Measurements from ENCODE around the gene NFATC2.

NFATC2 gene

GRCh38 chr20:51528263-51529027 is 14.1 kb downstream of the NFATC2 start:
- in situ Hi-C loops (cut with HindIII; ENCODE audit: low pct_ligation_motif_present, low pct_unique_long_range_greater_than_20kb, low sequenced_read_pairs) = no loop called here
- DNase-seq = no peak

GRCh38 chr20:51526754-51527153 is 15.8 kb downstream of the NFATC2 start:
- DNase-seq = no peak
- in situ Hi-C loops (cut with HindIII; ENCODE audit: low pct_ligation_motif_present, low pct_unique_long_range_greater_than_20kb, low sequenced_read_pairs) = no loop called here

DNA sequence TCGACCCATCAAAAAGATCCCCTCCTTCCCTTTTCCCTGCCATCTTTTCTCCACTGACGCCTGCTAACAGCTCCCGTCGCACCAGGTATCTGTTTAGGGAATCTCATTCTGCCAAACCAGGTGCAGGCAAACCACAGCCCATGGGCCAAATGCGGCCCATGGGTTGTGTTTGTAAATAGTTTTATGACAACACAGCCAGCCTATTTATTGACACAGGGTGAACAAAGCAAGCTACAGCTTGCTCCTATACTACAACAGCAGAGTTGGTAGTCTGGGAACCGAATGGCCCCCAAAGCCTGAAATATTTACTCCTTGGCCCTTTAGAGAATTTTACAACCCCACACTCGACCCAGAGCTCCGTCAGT is 16.4 kb downstream of the NFATC2 start:
- no peak for DNase-seq
- in situ Hi-C loops (cut with HindIII; ENCODE audit: low pct_ligation_motif_present, low pct_unique_long_range_greater_than_20kb, low sequenced_read_pairs) = no loop called here

GRCh38 chr20:51525241-51526105 is 17.0 kb downstream of the NFATC2 start:
- in situ Hi-C loops (cut with HindIII; ENCODE audit: low pct_ligation_motif_present, low pct_unique_long_range_greater_than_20kb, low sequenced_read_pairs) = no loop called here
- no peak for DNase-seq

- no peak for DNase-seq
- in situ Hi-C loops (cut with HindIII; ENCODE audit: low pct_ligation_motif_present, low pct_unique_long_range_greater_than_20kb, low sequenced_read_pairs) = no loop called here
These were observed 19.1 kb downstream of the NFATC2 start for GRCh38 chr20:51523276-51524013.

GRCh38 chr20:51522207-51522606 is 20.3 kb downstream of the NFATC2 start:
- in situ Hi-C loops (cut with HindIII; ENCODE audit: low pct_ligation_motif_present, low pct_unique_long_range_greater_than_20kb, low sequenced_read_pairs) = no loop called here
- DNase-seq = no peak

DNA sequence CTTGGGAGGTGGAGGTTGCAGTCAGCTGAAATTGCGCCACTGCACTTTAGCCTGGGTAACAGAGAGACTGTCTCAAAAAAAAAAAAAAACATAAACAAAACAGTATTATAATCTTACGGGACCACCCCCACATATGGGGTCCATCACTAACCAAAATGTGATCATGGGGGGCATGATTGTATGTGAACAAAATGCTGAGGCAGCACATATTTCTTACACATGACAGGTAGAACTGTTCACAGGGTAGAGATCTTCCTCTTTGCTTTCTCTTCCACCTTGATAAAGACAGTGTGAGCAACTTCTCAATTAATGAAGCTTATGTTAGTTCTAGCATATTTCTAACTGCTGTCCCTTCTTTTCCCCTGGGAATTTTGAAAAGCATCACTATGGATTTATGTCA is 24.7 kb downstream of the NFATC2 start:
- no peak for DNase-seq
- in situ Hi-C loops (cut with HindIII; ENCODE audit: low pct_ligation_motif_present, low pct_unique_long_range_greater_than_20kb, low sequenced_read_pairs) = no loop called here

- in situ Hi-C loops (cut with HindIII; ENCODE audit: low pct_ligation_motif_present, low pct_unique_long_range_greater_than_20kb, low sequenced_read_pairs) = no loop called here
- no peak for DNase-seq
These were observed 25.7 kb downstream of the NFATC2 start for GRCh38 chr20:51516855-51517254.

DNA sequence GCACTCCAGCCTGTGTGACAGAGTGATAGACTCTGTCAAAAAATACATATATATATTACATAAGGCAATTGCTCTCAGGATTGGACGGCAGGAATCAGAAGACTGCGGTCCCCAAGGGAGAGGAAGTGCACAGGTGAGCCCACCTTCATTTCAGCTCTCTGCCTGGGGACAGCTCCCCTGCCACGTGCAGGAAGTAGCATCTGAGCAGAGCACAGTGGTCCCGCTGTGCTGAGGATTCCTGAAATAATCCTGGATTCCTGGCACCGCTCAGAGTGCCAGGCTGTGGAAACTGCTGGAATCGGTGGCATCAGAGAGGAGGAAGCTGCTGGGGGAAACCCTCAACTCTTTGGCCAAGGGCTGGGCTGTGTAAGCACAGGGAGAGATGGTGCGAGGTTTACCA is 27.7 kb downstream of the NFATC2 start:
- in situ Hi-C loops (cut with HindIII; ENCODE audit: low pct_ligation_motif_present, low pct_unique_long_range_greater_than_20kb, low sequenced_read_pairs) = no loop called here

DNA sequence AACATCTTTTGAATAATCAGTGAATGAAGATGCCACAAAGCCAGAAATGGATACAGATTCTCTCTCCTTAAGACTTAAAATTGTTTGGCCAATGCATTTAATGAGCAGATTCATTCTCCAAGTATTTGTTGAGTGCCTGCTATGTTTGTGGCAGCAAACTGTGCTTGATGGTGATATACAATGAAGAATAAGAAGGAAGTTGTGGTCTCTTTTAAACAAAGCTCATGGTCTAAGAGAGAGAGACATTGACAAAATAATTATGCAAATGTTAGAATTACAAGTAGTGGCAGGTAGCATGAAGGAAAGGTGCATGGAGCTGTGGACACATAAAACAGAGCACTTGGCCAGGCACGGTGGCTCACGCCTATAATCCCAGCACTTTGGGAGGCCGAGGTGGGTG is 28.3 kb downstream of the NFATC2 start:
- no peak for DNase-seq
- in situ Hi-C loops (cut with HindIII; ENCODE audit: low pct_ligation_motif_present, low pct_unique_long_range_greater_than_20kb, low sequenced_read_pairs) = no loop called here

More for the DNA sequence above, 27.7 kb downstream of the NFATC2 start:
- no peak for DNase-seq

DNA sequence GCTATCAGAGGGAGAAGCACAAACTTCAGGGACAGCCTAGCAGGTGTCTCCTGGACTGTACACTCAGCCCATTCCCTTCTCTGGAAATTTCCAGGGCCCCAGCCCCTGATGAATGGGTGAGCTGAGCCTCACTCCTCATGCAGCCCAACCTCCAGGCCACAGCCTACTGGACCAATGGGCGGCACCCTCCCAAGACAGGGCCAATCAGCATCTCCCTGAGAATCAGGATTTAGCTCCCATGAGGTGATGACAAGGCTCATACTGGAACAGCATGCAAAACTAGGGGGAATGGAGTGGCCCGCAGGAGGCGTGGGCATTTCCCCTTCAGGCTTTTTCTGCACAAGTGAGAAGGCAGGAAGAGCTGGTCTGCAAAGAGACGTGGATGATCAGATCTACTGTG is 29.0 kb downstream of the NFATC2 start:
- in situ Hi-C loops (cut with HindIII; ENCODE audit: low pct_ligation_motif_present, low pct_unique_long_range_greater_than_20kb, low sequenced_read_pairs) = no loop called here
- no peak for DNase-seq

DNA sequence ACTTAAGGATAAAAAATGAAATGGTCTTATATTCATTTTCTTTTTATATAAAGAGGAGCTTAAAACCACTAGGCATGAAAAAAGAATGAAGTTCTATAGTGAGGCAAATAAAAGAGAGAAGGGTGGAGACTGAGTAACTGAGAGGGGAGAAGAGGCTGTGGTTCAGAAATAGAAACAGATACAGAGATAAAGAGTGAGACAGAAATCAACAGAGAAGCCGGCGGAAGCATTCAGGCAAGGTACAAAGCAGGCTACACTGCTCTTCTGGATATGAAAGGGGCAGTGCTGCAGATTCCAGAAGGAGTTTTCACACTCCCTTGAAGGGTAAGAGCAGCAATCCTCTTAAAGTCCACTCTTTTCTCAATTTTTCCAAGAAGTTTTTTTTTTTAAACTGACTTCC is 29.9 kb downstream of the NFATC2 start:
- DNase-seq = no peak
- in situ Hi-C loops (cut with HindIII; ENCODE audit: low pct_ligation_motif_present, low pct_unique_long_range_greater_than_20kb, low sequenced_read_pairs) = no loop called here

- in situ Hi-C loops (cut with HindIII; ENCODE audit: low pct_ligation_motif_present, low pct_unique_long_range_greater_than_20kb, low sequenced_read_pairs) = no loop called here
- DNase-seq = no peak
These were observed 30.5 kb downstream of the NFATC2 start for GRCh38 chr20:51511861-51512619.

DNA sequence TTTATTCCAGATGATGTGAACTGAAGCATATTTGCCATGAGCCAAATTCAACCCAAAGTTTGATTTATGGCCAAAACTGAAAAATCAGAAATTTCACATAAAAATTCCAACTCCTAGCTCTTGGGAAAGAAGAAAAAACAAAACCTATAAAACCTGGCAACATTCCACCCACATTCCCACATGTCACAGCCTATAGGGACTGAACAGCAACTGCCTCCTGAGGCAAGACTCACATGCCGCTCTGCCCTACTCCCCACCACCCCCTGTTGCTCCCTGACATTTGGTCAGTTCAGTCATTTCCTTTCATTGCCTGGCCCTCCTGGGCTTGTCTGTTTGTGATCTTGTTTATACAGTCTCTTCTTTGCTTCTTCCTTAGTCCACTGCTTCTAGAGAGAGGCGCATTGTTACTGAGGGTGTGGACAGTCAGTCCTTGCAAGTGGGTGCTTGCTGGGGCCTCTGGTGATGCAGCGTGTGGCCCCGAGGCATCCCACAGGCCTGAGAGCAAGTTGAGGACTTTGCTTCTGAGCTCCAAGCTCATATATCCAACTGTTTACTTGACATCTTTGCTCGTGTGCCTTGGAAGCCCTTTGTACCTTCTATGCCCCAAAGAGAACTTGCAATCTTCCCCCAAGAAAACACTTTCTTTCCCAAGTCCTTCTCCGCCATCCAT is 31.4 kb downstream of the NFATC2 start:
- in situ Hi-C loops (cut with HindIII; ENCODE audit: low pct_ligation_motif_present, low pct_unique_long_range_greater_than_20kb, low sequenced_read_pairs) = no loop called here
- no peak for DNase-seq

DNA sequence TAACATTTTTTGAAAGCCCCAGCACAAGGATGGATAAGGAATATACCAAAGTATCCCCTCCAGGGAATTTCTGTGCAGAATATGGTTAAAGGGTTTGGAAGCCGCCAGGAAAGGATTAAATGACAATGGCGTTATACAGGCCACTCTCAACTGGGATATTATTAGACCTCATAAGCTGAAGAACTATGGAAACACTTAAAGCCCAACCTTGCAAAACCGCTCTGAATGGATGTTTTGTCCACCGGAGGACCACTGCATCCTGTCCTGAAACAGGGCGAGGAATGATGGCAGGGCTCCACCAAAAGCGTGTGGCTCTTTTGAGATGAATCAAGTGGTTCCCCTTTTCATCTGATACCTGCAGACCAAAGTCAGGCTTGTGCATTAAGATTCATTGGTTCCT is 32.4 kb downstream of the NFATC2 start:
- in situ Hi-C loops (cut with HindIII; ENCODE audit: low pct_ligation_motif_present, low pct_unique_long_range_greater_than_20kb, low sequenced_read_pairs) = no loop called here

GRCh38 chr20:51509208-51509607 is 33.3 kb downstream of the NFATC2 start:
- no peak for DNase-seq
- in situ Hi-C loops (cut with HindIII; ENCODE audit: low pct_ligation_motif_present, low pct_unique_long_range_greater_than_20kb, low sequenced_read_pairs) = no loop called here

More for the DNA sequence above, 32.4 kb downstream of the NFATC2 start:
- no peak for DNase-seq

DNA sequence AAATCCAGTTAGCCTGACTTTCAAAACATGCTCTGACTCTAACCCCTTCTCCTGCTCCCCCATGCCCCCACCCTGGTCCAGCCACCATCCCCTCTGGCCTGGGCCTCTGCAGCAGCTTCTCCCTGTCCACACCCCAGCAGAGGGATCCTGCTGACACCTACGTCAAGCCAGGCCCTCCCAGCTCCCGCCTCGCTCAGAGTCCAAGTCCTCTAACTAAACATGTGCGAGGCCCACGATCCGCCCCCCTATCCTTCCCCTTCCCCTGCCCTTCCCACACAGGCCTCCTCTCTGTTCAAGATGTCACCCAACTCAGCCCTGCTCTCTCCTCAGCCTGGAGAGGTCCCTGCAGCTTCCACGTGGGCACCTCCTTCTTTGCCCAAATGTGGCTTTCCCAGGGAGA is 33.7 kb downstream of the NFATC2 start:
- in situ Hi-C loops (cut with HindIII; ENCODE audit: low pct_ligation_motif_present, low pct_unique_long_range_greater_than_20kb, low sequenced_read_pairs) = no loop called here
- no peak for DNase-seq

DNA sequence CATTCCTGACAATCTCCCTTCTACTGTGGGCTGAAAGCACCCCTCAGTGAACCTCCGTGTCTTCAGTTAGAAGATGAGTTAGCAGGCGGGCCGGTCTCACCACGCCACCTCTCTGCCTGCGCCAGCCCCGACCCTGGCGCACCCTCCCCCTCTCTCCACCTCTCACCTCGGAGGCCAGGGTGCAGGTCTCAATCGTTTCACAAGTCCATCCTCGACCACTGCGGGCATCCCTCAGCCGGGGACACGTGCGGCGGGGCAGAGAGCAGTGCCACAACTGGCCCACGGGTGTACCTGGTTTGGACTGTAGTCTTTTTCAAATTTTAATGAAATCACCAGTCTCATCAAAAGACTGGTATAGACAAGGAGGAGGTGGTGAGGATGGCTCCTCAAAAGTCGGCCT is 34.4 kb downstream of the NFATC2 start:
- no peak for DNase-seq
- in situ Hi-C loops (cut with HindIII; ENCODE audit: low pct_ligation_motif_present, low pct_unique_long_range_greater_than_20kb, low sequenced_read_pairs) = no loop called here

All from ACHN (cell line).